Endothelial cell of umbilical vein (primary cell): ENCODE measurements around the gene CHN2. TPM values are rescaled to one million over a fixed set of nuclear protein-coding genes. Genes with fewer than 3 reads are reported as not detected.

Source experiments
- BruUV-seq: library from RNA; stranded (reverse); fragments of 400-500 nt; replicated peaks from 2 replicates; lab custom pipeline; 2021; lab: Mats Ljungman, UMichigan
- CTCF ChIA-PET: fragments of 300-600, 350-600 bp; sonication (Branson Sonifier 250); formaldehyde crosslinking; loops from one replicate; lab custom pipeline; 2021; ENCODE audit warnings: antibody characterized with exemption, inconsistent platforms; lab: Charles Lee
- POLR2A ChIA-PET: fragments of 300-600, 350-600 bp; sonication (Branson Sonifier 250); formaldehyde crosslinking; loops from one replicate; lab custom pipeline; 2021; ENCODE audit warnings: antibody characterized with exemption, inconsistent platforms; lab: Charles Lee
- DNase-seq: peaks from one replicate; pipeline ENCODE4 v3.0.0-alpha.2; 2011; ENCODE audit warnings: low read depth, low spot score
- FAIRE-seq: peaks from 2 replicates; lab custom pipeline; 2011; peaks lifted over from hg19 to GRCh38; lab: Jason Lieb, UNC
- H2AFZ ChIP-seq: 2 replicates; pipeline ENCODE4 v1.6.0; 2012; ENCODE audit warnings: low read depth, low read length, control low read depth, inconsistent platforms
- H3K27ac ChIP-seq: 2 replicates; pipeline ENCODE4 v1.5.1; 2011; ENCODE audit warnings: low read depth, mild to moderate bottlenecking, control low read depth, low read length, moderate library complexity; ENCODE audit not compliant: insufficient read depth
- H3K27me3 ChIP-seq, 2 experiments: 2 replicates each; pipeline versions ENCODE4 v1.6.0 to v1.6.1; 2011; ENCODE audit warnings: low read length in 2 of 2, mixed read lengths in 1 of 2; ENCODE audit not compliant: control insufficient read depth in 2 of 2, insufficient read depth in 2 of 2
- H3K36me3 ChIP-seq, 2 experiments: 2 replicates in 1 of 2; 3 replicates in 1 of 2; pipeline ENCODE4 v1.5.1; 2011; ENCODE audit warnings: low read length in 2 of 2, mild to moderate bottlenecking in 1 of 2, moderate library complexity in 1 of 2; ENCODE audit not compliant: control insufficient read depth in 2 of 2, insufficient read depth in 2 of 2; ENCODE audit errors: extremely low read depth in 1 of 2
- H3K4me1 ChIP-seq: 3 replicates; pipeline ENCODE4 v1.5.1; 2011; ENCODE audit warnings: mild to moderate bottlenecking, low read length; ENCODE audit not compliant: control insufficient read depth, insufficient read depth; ENCODE audit errors: extremely low read depth
- H3K4me2 ChIP-seq: 2 replicates; pipeline ENCODE4 v1.6.1; 2011; ENCODE audit warnings: low read length, control low read depth, mixed read lengths; ENCODE audit not compliant: insufficient read depth
- H3K4me3 ChIP-seq, 3 experiments: fragments of 200-600 bp in 1 of 3; sonication (generic), shearing (Covaris generic) in 1 of 3; replicated peaks in 1 of 3; 2 replicates each; pipeline ENCODE4 v1.5.1; 2011 to 2016; ENCODE audit warnings: control low read depth in 3 of 3, low read length in 3 of 3, mild to moderate bottlenecking in 2 of 3, inconsistent platforms in 1 of 3, low read depth in 1 of 3, moderate library complexity in 1 of 3; ENCODE audit not compliant: insufficient read depth in 1 of 3
- H3K79me2 ChIP-seq: 2 replicates; pipeline ENCODE4 v1.6.0; 2012; ENCODE audit warnings: low read length, inconsistent platforms; ENCODE audit not compliant: control insufficient read depth, insufficient read depth
- H3K9ac ChIP-seq: replicated peaks from 2 replicates; pipeline ENCODE3; 2011; ENCODE audit warnings: low read length, control low read depth; ENCODE audit not compliant: insufficient read depth; ENCODE audit errors: extremely low read depth
- H3K9me1 ChIP-seq: replicated peaks from 3 replicates; pipeline ENCODE4 v1.6.0; 2011; ENCODE audit warnings: mild to moderate bottlenecking, low read length; ENCODE audit not compliant: control insufficient read depth, insufficient read depth; ENCODE audit errors: extremely low read depth
- H3K9me3 ChIP-seq: replicated peaks from 2 replicates; pipeline ENCODE4 v1.5.1; 2012; ENCODE audit warnings: low read length, inconsistent platforms; ENCODE audit not compliant: control insufficient read depth, insufficient read depth
- H4K20me1 ChIP-seq: replicated peaks from 2 replicates; pipeline ENCODE3; 2011; ENCODE audit warnings: mild to moderate bottlenecking, low read length; ENCODE audit not compliant: control insufficient read depth, insufficient read depth; ENCODE audit errors: extremely low read depth
- EZH2 ChIP-seq: IDR thresholded peaks from 2 replicates; pipeline ENCODE4 v1.6.1; 2012; ENCODE audit warnings: borderline replicate concordance, low read depth, mild to moderate bottlenecking, moderate library complexity, low read length, inconsistent platforms; ENCODE audit not compliant: severe bottlenecking
- FOS ChIP-seq: IDR thresholded peaks from 2 replicates; pipeline ENCODE4 v1.6.1; 2011; ENCODE audit warnings: mild to moderate bottlenecking, low read length, moderate library complexity, borderline replicate concordance; ENCODE audit not compliant: insufficient read depth
- GATA2 ChIP-seq: IDR thresholded peaks from 2 replicates; pipeline ENCODE4 v1.7.0; 2011; ENCODE audit warnings: low read depth, mild to moderate bottlenecking, moderate library complexity, mixed read lengths, low read length; ENCODE audit not compliant: insufficient read length, insufficient read depth
- JUN ChIP-seq: IDR thresholded peaks from 2 replicates; pipeline ENCODE4 v1.6.1; 2011; ENCODE audit warnings: borderline replicate concordance, low read depth; ENCODE audit not compliant: insufficient read length, insufficient read depth
- MYC ChIP-seq: IDR thresholded peaks from one replicate; pipeline ENCODE4 v1.6.1; 2011; ENCODE audit warnings: mild to moderate bottlenecking, low read depth, low read length
- POLR2A ChIP-seq: IDR thresholded peaks from 2 replicates; pipeline ENCODE4 v1.6.1; 2012; ENCODE audit warnings: low read depth, mild to moderate bottlenecking, control low read depth, low read length
- POLR2AphosphoS5 ChIP-seq: IDR thresholded peaks from 2 replicates; pipeline ENCODE4 v1.6.1; 2012; ENCODE audit warnings: low read depth, mild to moderate bottlenecking, control low read depth, low read length, moderate library complexity; ENCODE audit not compliant: insufficient read depth
- dilution Hi-C: fragments of 300-500 bp; cut with MboI; formaldehyde crosslinking; loops from one replicate; pipeline ENCODE4 v1.15.0; 2019; ENCODE audit warnings: low sequenced_read_pairs; ENCODE audit not compliant: extremely low pct_ligation_motif_present
- intact Hi-C: fragments of 100-400 bp; cut with micrococcal nuclease; formaldehyde crosslinking; loops from one replicate; pipeline ENCODE4 v1.10.0; 2022
- polyA plus RNA-seq, 4 experiments: library from polyadenylated mRNA; depleted of rRNA in 3 of 4; stranded (reverse) in 3 of 4; unstranded in 1 of 4; fragments of >200 nt; gene quantifications; 2 replicates each; pipeline versions ENCODE4 v1.2.1 to v1.2.3, GENCODE V29; 2011 to 2012; ENCODE audit warnings: missing spikeins in 1 of 4
- total RNA-seq: library from RNA; stranded (reverse); gene quantifications from 2 replicates; pipeline ENCODE4 v1.2.3, GENCODE V29; 2021
- TF ChIP-seq, protein P1 (sequence below): IDR thresholded peaks from 2 replicates; pipeline ENCODE4 v1.6.1; 2011; ENCODE audit not compliant: insufficient read depth, insufficient read length
- TF ChIP-seq, protein P2 (sequence below), 2 donors: IDR thresholded peaks; 1 replicate in 1 of 2; 2 replicates in 1 of 2; pipeline ENCODE4 v1.5.1; 2011; ENCODE audit warnings: low read length in 2 of 2, mild to moderate bottlenecking in 2 of 2, moderate library complexity in 2 of 2, control low read depth in 1 of 2, inconsistent platforms in 1 of 2, low read depth in 1 of 2; ENCODE audit not compliant: insufficient read depth in 1 of 2; ENCODE audit errors: extremely low read depth in 1 of 2

The CHN2 gene
- total and polyA plus RNA-seq, 2 donors (not counting 3 experiments of a cell fraction or from before 2014, with no cell fraction given), result 1.4 to 5.0 TPM

DNA sequence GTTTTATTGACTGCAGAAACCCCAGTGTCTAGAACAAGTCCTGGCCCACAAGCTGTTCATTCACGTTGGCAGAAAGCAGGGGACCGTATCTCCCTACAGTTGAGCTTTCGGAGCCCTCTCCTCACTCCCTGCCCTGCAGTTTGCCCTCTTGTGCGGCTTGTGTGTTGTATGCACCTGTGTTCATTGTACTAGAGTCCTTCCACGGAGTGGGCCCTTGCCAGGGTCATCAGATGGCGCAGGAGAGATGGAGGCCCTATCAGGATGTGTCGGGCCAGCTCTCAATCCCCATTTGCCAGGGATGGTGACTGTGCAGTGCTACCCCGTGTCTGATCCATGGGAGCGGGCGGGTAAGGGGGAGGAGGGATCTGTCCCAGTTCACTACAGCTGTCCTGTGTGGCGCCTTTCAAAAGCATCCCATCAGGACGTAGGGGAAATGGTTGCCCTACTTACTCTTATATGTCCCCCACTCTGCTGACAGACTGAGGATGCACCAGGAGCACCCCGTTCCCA is 291.7 kb downstream of the CHN2 start:
- Histone ChIP-seq H3K79me2 (no peaks in the 10 kb centered on the region), H3K27ac (no peak overlapping the region), H3K4me1 (peaks cover 29% of the 10 kb centered on the region), H3K36me3 (no peaks in the 10 kb centered on the region), H2AFZ (no peak overlapping the region), H3K27me3 (no peaks in the 10 kb centered on the region), H3K4me3 (no peak overlapping the region), H3K9me3 (no peaks in the 10 kb centered on the region), H3K9me1 (no peaks in the 10 kb centered on the region), H4K20me1 (no peaks in the 10 kb centered on the region), H3K9ac (no peak overlapping the region), H3K4me2 (no peak overlapping the region)
- no TSS peak for BruUV-seq
- ChIA-PET POLR2A (no interaction called here), CTCF (interaction anchor here (0.6 kb wide), 1 partner anchor 148 kb away, joined by 3 read pairs; no protein-coding TSS in a partner anchor)
- FAIRE-seq (no peak), DNase-seq (no peak)
- intact Hi-C loops, result loop anchor here (5.0 to 10.0 kb wide), 3 partner anchors 211 to 449 kb away; no protein-coding TSS in a partner anchor
- dilution Hi-C loops, result no loop called here
- TF ChIP-seq GATA2 (no peak), POLR2AphosphoS5 (no peak), MYC (no peak), EZH2 (no peak)

DNA sequence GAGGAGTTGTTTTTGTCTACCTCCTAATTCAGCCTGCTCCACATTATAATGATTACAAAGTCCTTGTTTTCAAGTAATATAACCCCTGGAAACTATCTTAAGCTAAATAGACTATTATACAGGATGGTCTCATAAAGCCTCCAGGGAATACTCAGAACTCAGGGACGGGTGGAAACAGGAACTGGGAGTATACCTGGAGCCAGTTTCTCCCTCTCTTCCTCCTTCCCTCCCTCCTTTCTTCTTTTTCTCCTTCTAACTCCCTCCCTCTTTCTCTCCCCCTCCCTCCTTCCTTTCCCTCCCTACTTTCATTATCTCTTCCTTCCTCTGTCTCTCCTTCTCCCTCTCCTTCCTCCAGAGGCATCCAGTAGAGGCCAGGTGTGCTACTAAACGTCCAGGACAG is 292.8 kb downstream of the CHN2 start:
- Histone ChIP-seq H3K36me3 (no peaks in the 10 kb centered on the region), H3K79me2 (no peaks in the 10 kb centered on the region), H3K27ac (no peak overlapping the region), H3K9me3 (no peaks in the 10 kb centered on the region), H3K27me3 (no peaks in the 10 kb centered on the region), H4K20me1 (no peaks in the 10 kb centered on the region), H3K9ac (no peak overlapping the region), H3K9me1 (no peaks in the 10 kb centered on the region), H2AFZ (peak overlapping the region; percentile 23), H3K4me3 (no peak overlapping the region), H3K4me2 (no peak overlapping the region), H3K4me1 (peaks cover 29% of the 10 kb centered on the region)
- ChIA-PET POLR2A (no interaction called here), CTCF (interaction anchor here (1.4 kb wide), 1 partner anchor 566 kb away, joined by 4 read pairs; no protein-coding TSS in a partner anchor)
- DNase-seq (no peak), FAIRE-seq (no peak)
- BruUV-seq, result no TSS peak
- intact Hi-C loops (loop anchor here (5.0 to 10.0 kb wide), 3 partner anchors 213 to 450 kb away; no protein-coding TSS in a partner anchor), dilution Hi-C loops (no loop called here)
- no peak for TF ChIP-seq EZH2
- TF ChIP-seq FOS, result no peak
- no peak for TF ChIP-seq POLR2A
- TF ChIP-seq JUN, result no peak
- TF ChIP-seq, protein P1, sequence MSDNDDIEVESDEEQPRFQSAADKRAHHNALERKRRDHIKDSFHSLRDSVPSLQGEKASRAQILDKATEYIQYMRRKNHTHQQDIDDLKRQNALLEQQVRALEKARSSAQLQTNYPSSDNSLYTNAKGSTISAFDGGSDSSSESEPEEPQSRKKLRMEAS, result no peak
- no peak for TF ChIP-seq POLR2AphosphoS5
- no peak for TF ChIP-seq MYC
- TF ChIP-seq, protein P2, sequence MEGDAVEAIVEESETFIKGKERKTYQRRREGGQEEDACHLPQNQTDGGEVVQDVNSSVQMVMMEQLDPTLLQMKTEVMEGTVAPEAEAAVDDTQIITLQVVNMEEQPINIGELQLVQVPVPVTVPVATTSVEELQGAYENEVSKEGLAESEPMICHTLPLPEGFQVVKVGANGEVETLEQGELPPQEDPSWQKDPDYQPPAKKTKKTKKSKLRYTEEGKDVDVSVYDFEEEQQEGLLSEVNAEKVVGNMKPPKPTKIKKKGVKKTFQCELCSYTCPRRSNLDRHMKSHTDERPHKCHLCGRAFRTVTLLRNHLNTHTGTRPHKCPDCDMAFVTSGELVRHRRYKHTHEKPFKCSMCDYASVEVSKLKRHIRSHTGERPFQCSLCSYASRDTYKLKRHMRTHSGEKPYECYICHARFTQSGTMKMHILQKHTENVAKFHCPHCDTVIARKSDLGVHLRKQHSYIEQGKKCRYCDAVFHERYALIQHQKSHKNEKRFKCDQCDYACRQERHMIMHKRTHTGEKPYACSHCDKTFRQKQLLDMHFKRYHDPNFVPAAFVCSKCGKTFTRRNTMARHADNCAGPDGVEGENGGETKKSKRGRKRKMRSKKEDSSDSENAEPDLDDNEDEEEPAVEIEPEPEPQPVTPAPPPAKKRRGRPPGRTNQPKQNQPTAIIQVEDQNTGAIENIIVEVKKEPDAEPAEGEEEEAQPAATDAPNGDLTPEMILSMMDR (IDR thresholded peaks at IDR 0.05; ENCODE audit: extremely low read depth in 1 of 2, insufficient read depth in 1 of 2, low read depth in 1 of 2, low read length in 2 of 2), result no peak
- no peak for TF ChIP-seq GATA2
